HG02798 (cell line): ENCODE results near the gene ARHGAP5.

Experiments
- ATAC-seq: cut with Tn5 transposase; IDR thresholded peaks from one replicate; pipeline ENCODE4 v1.9.1; 2021; ENCODE audit warnings: mild to moderate bottlenecking; ENCODE audit not compliant: unreplicated experiment, poor library complexity

ARHGAP5 gene

DNA sequence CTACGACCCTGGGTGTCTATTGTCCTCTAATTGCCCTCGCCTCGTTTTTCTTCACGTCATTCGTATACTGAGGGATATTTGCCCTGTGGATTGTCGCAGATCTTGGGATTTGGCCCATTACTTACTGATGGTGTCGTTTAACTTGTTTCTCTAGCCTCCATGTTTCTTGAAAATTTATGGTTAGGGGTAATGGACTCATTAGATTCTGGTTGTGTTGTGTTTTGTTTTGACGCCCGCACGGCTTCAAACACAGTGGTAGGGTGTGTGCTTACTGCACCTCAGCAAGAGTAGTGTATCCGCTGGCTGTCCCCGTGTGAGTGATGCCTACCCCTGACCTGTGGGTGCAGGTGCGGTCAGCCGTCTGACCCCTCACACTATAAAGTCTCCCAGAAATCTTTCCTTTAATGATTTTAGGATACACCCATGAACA lies 126.8 kb downstream of the ARHGAP5 start:
- ATAC-seq = no peak

DNA sequence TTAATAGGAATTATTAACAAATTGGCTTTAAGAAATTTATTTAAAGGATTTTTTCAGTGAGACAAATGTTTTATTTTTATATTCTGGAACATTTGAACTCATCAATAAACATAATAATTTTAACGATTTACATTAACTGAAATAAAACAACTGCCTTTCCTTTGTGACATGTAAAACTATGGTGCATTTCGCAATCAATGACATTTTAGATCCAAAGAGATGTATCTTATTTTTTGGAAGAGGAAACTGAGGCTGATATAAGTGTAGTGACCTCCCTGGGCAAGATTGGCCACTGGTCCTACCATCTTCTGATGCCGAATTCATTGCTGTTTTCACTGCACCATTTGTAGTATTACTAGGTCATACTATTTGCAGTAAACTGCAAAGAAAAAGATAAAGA lies 128.4 kb downstream of the ARHGAP5 start:
- no peak for ATAC-seq

DNA sequence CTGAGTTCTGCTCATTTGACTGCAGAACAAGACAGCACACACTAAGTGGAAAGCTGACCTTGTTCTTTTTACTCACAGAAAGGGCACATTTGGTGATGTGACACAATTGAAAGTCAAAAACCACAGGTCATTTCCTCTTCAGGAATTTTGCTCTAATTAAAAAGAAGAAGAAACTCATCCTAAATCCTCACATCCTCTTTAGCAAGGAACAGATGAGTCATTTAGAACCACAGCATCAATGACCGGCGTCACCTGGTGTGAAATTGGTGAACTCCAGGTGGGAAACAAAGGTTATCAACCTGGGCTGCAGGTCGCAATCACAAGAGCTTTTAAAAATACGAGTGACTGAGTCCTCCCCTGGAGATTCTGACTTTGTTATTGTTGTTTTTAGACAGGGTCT lies 128.9 kb downstream of the ARHGAP5 start:
- ATAC-seq = no peak

DNA sequence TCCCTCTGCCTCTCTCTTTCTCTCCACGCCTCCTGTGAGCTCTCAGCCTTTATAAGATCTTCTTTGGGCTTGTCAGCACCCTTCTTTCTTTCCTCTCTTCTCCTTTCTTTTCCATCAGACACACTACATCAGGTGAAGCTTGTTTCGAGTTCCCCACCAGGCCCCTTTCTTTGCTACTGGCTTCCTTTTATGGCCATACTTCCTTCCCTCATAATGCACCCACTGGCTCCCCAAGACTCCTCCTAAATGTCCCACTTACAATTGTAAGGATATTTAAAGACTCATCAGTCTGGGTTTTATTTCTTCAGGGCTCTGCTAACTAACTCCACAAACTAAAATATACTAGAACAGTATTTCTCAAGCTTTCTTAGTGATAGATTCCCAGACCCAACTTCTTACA lies 129.4 kb downstream of the ARHGAP5 start:
- ATAC-seq = no peak

DNA sequence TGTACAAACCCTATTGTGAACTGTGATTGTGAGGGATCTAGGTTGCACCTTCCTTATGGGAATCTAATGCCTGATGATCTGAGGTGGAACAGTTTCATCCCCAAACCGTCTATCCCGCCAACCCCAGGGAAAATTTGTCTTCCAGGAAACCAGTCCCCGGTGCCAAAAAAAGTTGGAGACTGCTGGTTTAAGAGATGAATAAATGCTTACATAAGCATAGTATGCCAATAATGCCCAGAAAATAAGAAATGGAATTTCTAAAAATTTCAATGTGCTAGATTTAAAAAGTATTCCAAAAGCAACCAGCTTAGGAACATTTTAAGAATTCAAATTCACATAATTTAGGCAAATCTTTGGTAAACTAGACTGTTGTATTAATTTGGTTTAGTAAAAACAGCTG lies 131.4 kb downstream of the ARHGAP5 start:
- no peak for ATAC-seq
